ENCODE results near the gene GTF3C6. TPM values are rescaled to one million over a fixed set of nuclear protein-coding genes. Genes with fewer than 3 reads are reported as not detected.
A peak's percentile ranks its signal among the peaks of the same experiment; 100 is the strongest.

GTF3C6 gene
- total and polyA plus RNA-seq, 10 of the 15 experiments (the other 5 are each of a cell fraction or from before 2014, with no cell fraction given), result 42.8 to 261 (median 116) TPM

DNA sequence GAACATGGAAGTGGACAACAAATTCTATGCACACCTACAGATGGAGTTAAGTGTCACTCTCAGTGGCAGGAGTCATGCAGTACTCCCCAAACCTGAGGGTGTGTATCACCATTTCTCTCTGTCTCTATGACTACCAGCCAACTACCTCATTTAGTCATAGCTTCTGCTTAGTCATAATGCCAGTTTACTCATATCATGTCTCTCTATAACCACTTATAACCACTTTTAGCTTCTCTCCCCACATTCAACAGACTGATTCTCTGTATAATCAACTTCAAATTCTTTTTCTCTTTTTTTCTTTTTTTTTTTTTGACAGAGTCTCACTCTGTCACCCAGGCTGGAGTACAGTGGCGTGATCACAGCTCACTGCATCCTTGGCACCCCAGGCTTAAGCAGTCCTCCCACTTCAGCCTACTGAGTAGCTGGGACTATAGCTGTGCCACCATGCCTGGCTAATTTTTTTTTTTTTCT lies 13.8 kb upstream of the GTF3C6 start (continued):
- no peak for TF ChIP-seq ZNF592 (IDR thresholded peaks at IDR 0.05)
- 0 out of 2 replicates have a peak, but pooled peaks have one; percentile 59 for TF ChIP-seq EZH2 (IDR thresholded peaks at IDR 0.05; ENCODE audit: borderline replicate concordance, control insufficient read depth, low read depth, low read length)
- TF ChIP-seq POLR2AphosphoS5 (IDR thresholded peaks at IDR 0.05; ENCODE audit: low read length), result no peak
- TF ChIP-seq CHD1 (IDR thresholded peaks at IDR 0.05; ENCODE audit: low read depth, low read length), result no peak
- no peak for TF ChIP-seq LARP7 (IDR thresholded peaks at IDR 0.05)
- no peak for TF ChIP-seq NFXL1 (IDR thresholded peaks at IDR 0.05; ENCODE audit: borderline replicate concordance)
- TF ChIP-seq IRF4 (IDR thresholded peaks at IDR 0.05; ENCODE audit: low read depth, low read length), result peak; percentile 100
- TF ChIP-seq ESRRA (IDR thresholded peaks at IDR 0.05; ENCODE audit: low read length), result no peak
- no peak for TF ChIP-seq CHD4 (IDR thresholded peaks at IDR 0.05)
- TF ChIP-seq DPF2 (IDR thresholded peaks at IDR 0.05), result peak; percentile 99
- peak; percentile 98 for TF ChIP-seq JUND (IDR thresholded peaks at IDR 0.05; ENCODE audit: low read depth, low read length)
- TF ChIP-seq ZNF217 (IDR thresholded peaks at IDR 0.05), result peak; percentile 40; the same call in 1 of the 2 replicates
- no peak for TF ChIP-seq SPI1 (IDR thresholded peaks at IDR 0.05; ENCODE audit: borderline replicate concordance, insufficient read depth, low read depth, low read length)
- TF ChIP-seq TBL1XR1 (IDR thresholded peaks at IDR 0.05; ENCODE audit: low read depth, low read length), result peak; percentile 71; the same call in 1 of the 2 replicates
- TF ChIP-seq, protein P1, sequence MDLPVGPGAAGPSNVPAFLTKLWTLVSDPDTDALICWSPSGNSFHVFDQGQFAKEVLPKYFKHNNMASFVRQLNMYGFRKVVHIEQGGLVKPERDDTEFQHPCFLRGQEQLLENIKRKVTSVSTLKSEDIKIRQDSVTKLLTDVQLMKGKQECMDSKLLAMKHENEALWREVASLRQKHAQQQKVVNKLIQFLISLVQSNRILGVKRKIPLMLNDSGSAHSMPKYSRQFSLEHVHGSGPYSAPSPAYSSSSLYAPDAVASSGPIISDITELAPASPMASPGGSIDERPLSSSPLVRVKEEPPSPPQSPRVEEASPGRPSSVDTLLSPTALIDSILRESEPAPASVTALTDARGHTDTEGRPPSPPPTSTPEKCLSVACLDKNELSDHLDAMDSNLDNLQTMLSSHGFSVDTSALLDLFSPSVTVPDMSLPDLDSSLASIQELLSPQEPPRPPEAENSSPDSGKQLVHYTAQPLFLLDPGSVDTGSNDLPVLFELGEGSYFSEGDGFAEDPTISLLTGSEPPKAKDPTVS (IDR thresholded peaks at IDR 0.05; ENCODE audit: low read depth, low read length), result no peak
- peak; percentile 86; the same call in 1 of the 2 replicates for TF ChIP-seq CBX5 (IDR thresholded peaks at IDR 0.05; ENCODE audit: low read depth)
- TF ChIP-seq MTA3 (IDR thresholded peaks at IDR 0.05; ENCODE audit: borderline replicate concordance, low read length), result peak; percentile 87; the same call in 1 of the 2 replicates
- TF ChIP-seq IKZF2 (IDR thresholded peaks at IDR 0.05), result peak; percentile 89 to 94
- TF ChIP-seq USF1 (IDR thresholded peaks at IDR 0.05; ENCODE audit: borderline replicate concordance, extremely low read length, insufficient read depth, low read depth, low read length), result no peak
- TF ChIP-seq NFIC (IDR thresholded peaks at IDR 0.05; ENCODE audit: low read depth, low read length), result peak; percentile 98
- no peak for TF ChIP-seq HDAC2 (IDR thresholded peaks at IDR 0.05)
- TF ChIP-seq MTA2 (IDR thresholded peaks at IDR 0.05; ENCODE audit: low read depth), result peak; percentile 99
- peak; percentile 94 for TF ChIP-seq CBFB (IDR thresholded peaks at IDR 0.05; ENCODE audit: low read depth)
- TF ChIP-seq, protein P2, sequence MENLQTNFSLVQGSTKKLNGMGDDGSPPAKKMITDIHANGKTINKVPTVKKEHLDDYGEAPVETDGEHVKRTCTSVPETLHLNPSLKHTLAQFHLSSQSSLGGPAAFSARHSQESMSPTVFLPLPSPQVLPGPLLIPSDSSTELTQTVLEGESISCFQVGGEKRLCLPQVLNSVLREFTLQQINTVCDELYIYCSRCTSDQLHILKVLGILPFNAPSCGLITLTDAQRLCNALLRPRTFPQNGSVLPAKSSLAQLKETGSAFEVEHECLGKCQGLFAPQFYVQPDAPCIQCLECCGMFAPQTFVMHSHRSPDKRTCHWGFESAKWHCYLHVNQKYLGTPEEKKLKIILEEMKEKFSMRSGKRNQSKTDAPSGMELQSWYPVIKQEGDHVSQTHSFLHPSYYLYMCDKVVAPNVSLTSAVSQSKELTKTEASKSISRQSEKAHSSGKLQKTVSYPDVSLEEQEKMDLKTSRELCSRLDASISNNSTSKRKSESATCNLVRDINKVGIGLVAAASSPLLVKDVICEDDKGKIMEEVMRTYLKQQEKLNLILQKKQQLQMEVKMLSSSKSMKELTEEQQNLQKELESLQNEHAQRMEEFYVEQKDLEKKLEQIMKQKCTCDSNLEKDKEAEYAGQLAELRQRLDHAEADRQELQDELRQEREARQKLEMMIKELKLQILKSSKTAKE (IDR thresholded peaks at IDR 0.05; ENCODE audit: low read depth, poor library complexity, severe bottlenecking), result peak; percentile 98

Data from GM12878 (cell line).